Adrenal gland (tissue), 5 donors: Measurements from ENCODE around the gene NPY2R.

Source experiments
- POLR2A ChIP-seq, 2 donors: fragments of 450-650 bp; IDR thresholded peaks; one replicate each; pipeline ENCODE4 v1.6.1; 2017; ENCODE audit warnings: antibody characterized with exemption in 2 of 2, mild to moderate bottlenecking in 2 of 2, moderate library complexity in 1 of 2
- TF ChIP-seq, protein P1 (sequence below), 6 experiments: fragments of 450-650 bp in 4 of 6; fragments of 200-600 bp in 2 of 6; sonication (generic) in 1 of 6; IDR thresholded peaks; 1 replicate in 5 of 6; 2 replicates in 1 of 6; pipeline versions ENCODE4 v1.5.1 to v1.8.0; 2016 to 2021; ENCODE audit warnings: antibody characterized with exemption in 6 of 6, mild to moderate bottlenecking in 2 of 6, moderate library complexity in 1 of 6
- donor health status: DM: no; HTN: no; CAD: no.

DNA sequence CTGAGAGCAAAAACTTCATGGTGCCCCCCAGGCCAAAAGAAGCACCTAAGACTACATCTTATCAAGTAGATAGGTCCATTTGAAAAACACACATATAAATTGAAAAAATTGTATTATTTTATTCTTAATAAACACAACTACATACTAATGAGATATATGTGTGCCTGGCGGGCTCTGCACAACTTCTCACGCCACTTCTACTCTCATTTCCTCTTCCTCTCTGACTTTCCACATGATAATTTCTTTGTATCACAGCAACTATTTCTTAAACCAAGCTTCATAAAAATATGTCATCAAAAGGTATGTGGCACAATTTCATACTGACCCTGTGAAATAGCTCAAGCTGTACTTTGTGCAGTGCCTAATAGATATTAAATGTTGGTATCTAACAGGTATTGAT lies 10.7 kb upstream of the NPY2R start:
- TF ChIP-seq, protein P1, sequence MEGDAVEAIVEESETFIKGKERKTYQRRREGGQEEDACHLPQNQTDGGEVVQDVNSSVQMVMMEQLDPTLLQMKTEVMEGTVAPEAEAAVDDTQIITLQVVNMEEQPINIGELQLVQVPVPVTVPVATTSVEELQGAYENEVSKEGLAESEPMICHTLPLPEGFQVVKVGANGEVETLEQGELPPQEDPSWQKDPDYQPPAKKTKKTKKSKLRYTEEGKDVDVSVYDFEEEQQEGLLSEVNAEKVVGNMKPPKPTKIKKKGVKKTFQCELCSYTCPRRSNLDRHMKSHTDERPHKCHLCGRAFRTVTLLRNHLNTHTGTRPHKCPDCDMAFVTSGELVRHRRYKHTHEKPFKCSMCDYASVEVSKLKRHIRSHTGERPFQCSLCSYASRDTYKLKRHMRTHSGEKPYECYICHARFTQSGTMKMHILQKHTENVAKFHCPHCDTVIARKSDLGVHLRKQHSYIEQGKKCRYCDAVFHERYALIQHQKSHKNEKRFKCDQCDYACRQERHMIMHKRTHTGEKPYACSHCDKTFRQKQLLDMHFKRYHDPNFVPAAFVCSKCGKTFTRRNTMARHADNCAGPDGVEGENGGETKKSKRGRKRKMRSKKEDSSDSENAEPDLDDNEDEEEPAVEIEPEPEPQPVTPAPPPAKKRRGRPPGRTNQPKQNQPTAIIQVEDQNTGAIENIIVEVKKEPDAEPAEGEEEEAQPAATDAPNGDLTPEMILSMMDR (IDR thresholded peaks at IDR 0.05), result no peak
- TF ChIP-seq POLR2A (IDR thresholded peaks at IDR 0.05), result no peak
